HepG2 (cell line): ENCODE data around the gene POLR1D. TPM values are rescaled to one million over a fixed set of nuclear protein-coding genes. Genes with fewer than 3 reads are reported as not detected.
A peak's percentile ranks its signal among the peaks of the same experiment; 100 is the strongest.

ENCODE experiments used
- ATAC-seq: fragments of 200-7000 bp; cut with Tn5 transposase; 3 replicates; pipeline ENCODE4 v1.9.1; 2020; ENCODE audit warnings: mild to moderate bottlenecking, moderate library complexity
- BruUV-seq: library from RNA; stranded (reverse); fragments of 400-500 nt; replicated peaks from 2 replicates; lab custom pipeline; 2021; lab: Mats Ljungman, UMichigan
- CTCF ChIA-PET: fragments of 300-600 bp; formaldehyde crosslinking; extraction: SDS; loops from one replicate; lab custom pipeline; 2021; ENCODE audit warnings: low total read pairs, inconsistent platforms, low intra/inter-chr PET ratio; lab: Yijun Ruan, JAX
- POLR2A ChIA-PET: fragments of 350-600 bp; sonication (Branson Sonifier 250); formaldehyde crosslinking; loops from one replicate; lab custom pipeline; 2020; ENCODE audit warnings: antibody characterized with exemption, inconsistent platforms; lab: Yijun Ruan, JAX
- DNase-seq: peaks from one replicate; pipeline ENCODE4 v3.0.0-alpha.2; 2015; ENCODE audit warnings: low spot score
- FAIRE-seq: peaks from 3 replicates; lab custom pipeline; 2011; peaks lifted over from hg19 to GRCh38; lab: Jason Lieb, UNC
- H2AFZ ChIP-seq: one replicate; pipeline ENCODE4 v1.6.1; 2011; ENCODE audit warnings: low read length, inconsistent platforms
- H3K27ac ChIP-seq: fragments of 300-600 bp; 3 replicates; pipeline ENCODE4 v1.8.0; 2011; ENCODE audit warnings: mixed run types, mild to moderate bottlenecking, mixed read lengths, low read length, inconsistent platforms; ENCODE audit not compliant: insufficient read depth; ENCODE audit errors: extremely low read length
- H3K27me3 ChIP-seq, 2 experiments: fragments of 200-600 bp in 1 of 2; 2 replicates in 1 of 2; 3 replicates in 1 of 2; pipeline versions ENCODE4 v1.6.0 to v1.8.0; 2011; ENCODE audit warnings: low read length in 2 of 2, mild to moderate bottlenecking in 2 of 2, moderate library complexity in 2 of 2, inconsistent platforms in 1 of 2; ENCODE audit not compliant: insufficient read depth in 2 of 2, control insufficient read depth in 1 of 2
- H3K36me3 ChIP-seq, 2 experiments: fragments of 200-600 bp in 1 of 2; replicated peaks in 1 of 2; 2 replicates in 1 of 2; 3 replicates in 1 of 2; pipeline versions ENCODE4 v1.5.1 to v1.8.0; 2011; ENCODE audit warnings: low read length in 2 of 2, inconsistent platforms in 1 of 2; ENCODE audit not compliant: insufficient read depth in 2 of 2, control insufficient read depth in 1 of 2
- H3K4me1 ChIP-seq: 2 replicates; pipeline ENCODE4 v1.5.1; 2012; ENCODE audit warnings: low read length, inconsistent platforms; ENCODE audit not compliant: insufficient read depth
- H3K4me2 ChIP-seq: 2 replicates; pipeline ENCODE4 v1.6.0; 2011; ENCODE audit warnings: low read depth, low read length, inconsistent platforms
- H3K4me3 ChIP-seq, 3 experiments: fragments of 200-600 bp in 1 of 3; sonication (generic), shearing (Covaris generic) in 1 of 3; replicated peaks in 1 of 3; 2 replicates each; pipeline ENCODE4 v1.5.1; 2011 to 2016; ENCODE audit warnings: low read length in 3 of 3, inconsistent platforms in 2 of 3, low read depth in 2 of 3, mild to moderate bottlenecking in 2 of 3, control low read depth in 1 of 3, mixed read lengths in 1 of 3; ENCODE audit not compliant: insufficient read depth in 1 of 3
- H3K79me2 ChIP-seq: one replicate; pipeline ENCODE4 v1.6.1; 2011; ENCODE audit warnings: low read length, inconsistent platforms; ENCODE audit not compliant: insufficient read depth
- H3K9ac ChIP-seq: 2 replicates; pipeline ENCODE4 v1.6.0; 2011; ENCODE audit warnings: mild to moderate bottlenecking, low read depth, low read length, inconsistent platforms; ENCODE audit not compliant: insufficient read depth
- H3K9me3 ChIP-seq: 2 replicates; pipeline ENCODE4 v1.5.1; 2012; ENCODE audit warnings: mild to moderate bottlenecking, low read length
- H4K20me1 ChIP-seq: 2 replicates; pipeline ENCODE4 v1.6.0; 2011; ENCODE audit warnings: inconsistent platforms, mild to moderate bottlenecking, low read length, moderate library complexity; ENCODE audit not compliant: insufficient read depth
- BCL6 ChIP-seq: IDR thresholded peaks from 2 replicates; pipeline ENCODE4 v1.6.1; 2016; ENCODE audit warnings: missing genetic modification reagents, missing compliant biosample characterization
- CERS6 ChIP-seq: sonication (generic); formaldehyde crosslinking; IDR thresholded peaks from 2 replicates; pipeline ENCODE4 v1.5.0; 2020; ENCODE audit warnings: missing genetic modification reagents
- MAF1 ChIP-seq: sonication (generic); formaldehyde crosslinking; IDR thresholded peaks from 2 replicates; pipeline ENCODE4 v1.5.0; 2020; ENCODE audit warnings: missing genetic modification reagents, borderline replicate concordance
- MEIS2 ChIP-seq: sonication (generic); formaldehyde crosslinking; IDR thresholded peaks from 2 replicates; pipeline ENCODE4 v1.9.0; 2021; ENCODE audit warnings: mild to moderate bottlenecking, missing genetic modification reagents
- RAD21 ChIP-seq: fragments of 450-650 bp; formaldehyde crosslinking; IDR thresholded peaks from 2 replicates; pipeline ENCODE4 v1.5.0; 2020; ENCODE audit warnings: mild to moderate bottlenecking
- RFX1 ChIP-seq: fragments of 450-650 bp; IDR thresholded peaks from 2 replicates; pipeline ENCODE4 v1.6.1; 2017
- SKIL ChIP-seq: sonication (generic); formaldehyde crosslinking; IDR thresholded peaks from 2 replicates; pipeline ENCODE4 v1.8.0; 2022; ENCODE audit warnings: missing genetic modification reagents, mild to moderate bottlenecking, moderate library complexity, borderline replicate concordance
- TAF1 ChIP-seq: sonication (generic); formaldehyde crosslinking; IDR thresholded peaks from 2 replicates; pipeline ENCODE4 v1.4.0; 2020; ENCODE audit warnings: missing genetic modification reagents
- TRIM24 ChIP-seq: sonication (generic); formaldehyde crosslinking; IDR thresholded peaks from 2 replicates; pipeline ENCODE4 v1.8.0; 2022; ENCODE audit warnings: mild to moderate bottlenecking, missing genetic modification reagents
- ZBTB26 ChIP-seq: IDR thresholded peaks from 2 replicates; pipeline ENCODE4 v1.6.1; 2016; ENCODE audit warnings: missing compliant biosample characterization, missing genetic modification reagents, borderline replicate concordance
- ZBTB4 ChIP-seq: sonication (generic); formaldehyde crosslinking; IDR thresholded peaks from 2 replicates; pipeline ENCODE4 v1.4.0; 2020; ENCODE audit warnings: missing genetic modification reagents, mild to moderate bottlenecking, borderline replicate concordance
- ZFP90 ChIP-seq: sonication (generic); formaldehyde crosslinking; IDR thresholded peaks from 2 replicates; pipeline ENCODE4 v1.8.0; 2022; ENCODE audit warnings: missing genetic modification reagents, mild to moderate bottlenecking, inconsistent platforms, borderline replicate concordance
- ZNF180 ChIP-seq: sonication (generic); formaldehyde crosslinking; IDR thresholded peaks from 2 replicates; pipeline ENCODE4 v1.4.0; 2020; ENCODE audit warnings: low read depth, missing genetic modification reagents, borderline replicate concordance
- ZNF644 ChIP-seq: IDR thresholded peaks from 2 replicates; pipeline ENCODE4 v1.6.1; 2016; ENCODE audit warnings: low read depth
- ZNF746 ChIP-seq: sonication (generic); formaldehyde crosslinking; IDR thresholded peaks from 2 replicates; pipeline ENCODE4 v1.8.0; 2022; ENCODE audit warnings: mild to moderate bottlenecking, missing genetic modification reagents
- ZSCAN31 ChIP-seq: sonication (generic); formaldehyde crosslinking; IDR thresholded peaks from 2 replicates; pipeline ENCODE4 v1.5.0; 2020; ENCODE audit warnings: low read depth, mild to moderate bottlenecking, missing genetic modification reagents
- WGBS: methylation state at CpG from one replicate; pipeline ENCODE4 v1.1.6; 2017; ENCODE audit warnings: low lambda C conversion rate; 5-methylcytosine and 5-hydroxymethylcytosine counted together
- in situ Hi-C: cut with HindIII; loops from 2 replicates; pipeline ENCODE4 v1.10.0; 2017; ENCODE audit warnings: low pct_unique_long_range_greater_than_20kb; ENCODE audit not compliant: extremely low pct_ligation_motif_present
- intact Hi-C: fragments of 100-400 bp; cut with micrococcal nuclease; formaldehyde crosslinking; loops from one replicate; pipeline ENCODE4 v1.10.0; 2022; ENCODE audit not compliant: unreplicated experiment
- polyA plus RNA-seq, 8 experiments: library from polyadenylated mRNA; depleted of rRNA in 3 of 8; stranded (reverse) in 7 of 8; unstranded in 1 of 8; fragments of >200 nt; fragmentation: Illumina TruSeq in 4 of 8; extraction: Trizol in 4 of 8; gene quantifications; 2 replicates each; pipeline versions ENCODE4 v1.2.1 to v1.2.3, GENCODE V29; 2011 to 2016; ENCODE audit warnings: low read depth in 4 of 8, missing spikeins in 1 of 8, mixed read lengths in 1 of 8; ENCODE audit not compliant: insufficient read depth in 1 of 8
- total RNA-seq, 5 experiments: library from RNA; depleted of rRNA; stranded (reverse); fragments of >200 nt; fragmentation: Illumina TruSeq; extraction: Trizol; gene quantifications; 2 replicates each; pipeline ENCODE4 v1.2.3, GENCODE V29; 2016; ENCODE audit warnings: low read depth in 1 of 5

POLR1D gene
- total and polyA plus RNA-seq, 2 of the 13 experiments (the other 11 are each of a cell fraction or from before 2014, with no cell fraction given) = 183 to 490 TPM

GRCh38 chr13:27665761-27666160, 44.1 kb downstream of the POLR1D start:
- no peak for DNase-seq
- BruUV-seq = TSS peak; percentile 44

GRCh38 chr13:27666951-27667350, 45.3 kb downstream of the POLR1D start:
- Histone ChIP-seq H4K20me1 (no peaks in the 10 kb centered on the region), H3K9me3 (no peaks in the 10 kb centered on the region), H3K27ac (no peak overlapping the region), H3K4me3 (no peak overlapping the region), H3K4me1 (peaks cover 8% of the 10 kb centered on the region), H3K27me3 (no peaks in the 10 kb centered on the region), H3K4me2 (no peak overlapping the region), H3K79me2 (no peaks in the 10 kb centered on the region), H2AFZ (no peak overlapping the region), H3K36me3 (peaks cover 4 to 12% of the 10 kb centered on the region in 2 experiments; a peak in 3 of 5 replicates), H3K9ac (no peak overlapping the region)
- WGBS = 94% methylated on average over 3 of the region's 3 CpGs
- DNase-seq (no peak), FAIRE-seq (no peak), ATAC-seq (no peak)
- CTCF ChIA-PET = no interaction called here
- intact Hi-C loops = no loop called here
- POLR2A ChIA-PET = no interaction called here
- no TSS peak for BruUV-seq
- in situ Hi-C loops = no loop called here
- no peak for TF ChIP-seq MEIS2
- TF ChIP-seq ZBTB26 (CRISPR knock-in tag) = no peak
- no peak for TF ChIP-seq CERS6 (CRISPR knock-in tag)
- TF ChIP-seq ZBTB4 (CRISPR knock-in tag) = no peak
- no peak for TF ChIP-seq ZNF644
- TF ChIP-seq SKIL (CRISPR knock-in tag) = no peak
- no peak for TF ChIP-seq TAF1
- no peak for TF ChIP-seq RFX1

More at GRCh38 chr13:27665761-27666160, 44.1 kb downstream of the POLR1D start:
- Histone ChIP-seq H3K9me3 (no peaks in the 10 kb centered on the region), H3K27me3 (no peaks in the 10 kb centered on the region), H4K20me1 (no peaks in the 10 kb centered on the region), H3K27ac (no peak overlapping the region), H2AFZ (no peak overlapping the region), H3K4me1 (peaks cover 8% of the 10 kb centered on the region), H3K9ac (no peak overlapping the region), H3K79me2 (no peaks in the 10 kb centered on the region), H3K36me3 (peaks cover 4 to 12% of the 10 kb centered on the region in 2 experiments; a peak in 3 of 5 replicates), H3K4me2 (no peak overlapping the region), H3K4me3 (no peak overlapping the region)
- ChIA-PET POLR2A (no interaction called here), CTCF (no interaction called here)
- no peak for ATAC-seq
- in situ Hi-C loops (no loop called here), intact Hi-C loops (no loop called here)
- no peak for FAIRE-seq
- WGBS = 90% methylated on average over 18 of the region's 19 CpGs
- no peak for TF ChIP-seq ZNF746
- TF ChIP-seq BCL6 (CRISPR knock-in tag) = no peak
- no peak for TF ChIP-seq RAD21 (CRISPR knock-in tag)
- TF ChIP-seq ZNF180 (CRISPR knock-in tag) = no peak
- no peak for TF ChIP-seq ZFP90 (CRISPR knock-in tag)
- TF ChIP-seq TRIM24 = no peak
- no peak for TF ChIP-seq MAF1 (CRISPR knock-in tag)
- TF ChIP-seq ZSCAN31 = no peak
